ENCODE results near the gene GPX4.

The GPX4 gene, protein sequence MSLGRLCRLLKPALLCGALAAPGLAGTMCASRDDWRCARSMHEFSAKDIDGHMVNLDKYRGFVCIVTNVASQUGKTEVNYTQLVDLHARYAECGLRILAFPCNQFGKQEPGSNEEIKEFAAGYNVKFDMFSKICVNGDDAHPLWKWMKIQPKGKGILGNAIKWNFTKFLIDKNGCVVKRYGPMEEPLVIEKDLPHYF

DNA sequence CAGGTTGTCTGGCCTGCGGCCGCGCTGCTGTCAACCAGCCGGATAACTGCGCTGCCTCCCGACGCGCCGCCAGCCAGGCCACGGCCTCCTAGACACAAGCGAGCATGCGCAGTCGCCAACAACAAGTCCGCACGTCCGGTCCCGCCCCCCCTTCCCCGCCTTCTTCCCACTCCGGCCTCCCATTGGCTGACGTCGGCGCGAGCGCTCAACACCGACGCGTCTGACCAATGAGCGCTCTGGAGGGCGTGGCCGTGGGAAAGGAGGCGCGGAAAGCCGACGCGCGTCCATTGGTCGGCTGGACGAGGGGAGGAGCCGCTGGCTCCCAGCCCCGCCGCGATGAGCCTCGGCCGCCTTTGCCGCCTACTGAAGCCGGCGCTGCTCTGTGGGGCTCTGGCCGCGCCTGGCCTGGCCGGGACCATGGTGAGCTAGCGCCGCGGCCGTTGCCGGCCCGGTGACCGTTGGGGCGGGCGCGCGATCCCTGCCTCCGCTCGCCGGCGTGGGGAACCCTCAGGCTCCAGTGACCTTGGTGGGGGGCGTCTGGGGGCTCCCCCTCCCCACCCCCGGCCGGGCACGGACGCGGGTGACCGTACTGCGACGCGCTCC lies at the start of gene GPX4:
Gene GPX4, plus strand, starts transcription at position 287 of the 603 bp plus-strand sequence. Its CDS starts 50 bp downstream, at position 337.
- peak; percentile 99 for DNase-seq (ENCODE audit: low spot score)

DNA sequence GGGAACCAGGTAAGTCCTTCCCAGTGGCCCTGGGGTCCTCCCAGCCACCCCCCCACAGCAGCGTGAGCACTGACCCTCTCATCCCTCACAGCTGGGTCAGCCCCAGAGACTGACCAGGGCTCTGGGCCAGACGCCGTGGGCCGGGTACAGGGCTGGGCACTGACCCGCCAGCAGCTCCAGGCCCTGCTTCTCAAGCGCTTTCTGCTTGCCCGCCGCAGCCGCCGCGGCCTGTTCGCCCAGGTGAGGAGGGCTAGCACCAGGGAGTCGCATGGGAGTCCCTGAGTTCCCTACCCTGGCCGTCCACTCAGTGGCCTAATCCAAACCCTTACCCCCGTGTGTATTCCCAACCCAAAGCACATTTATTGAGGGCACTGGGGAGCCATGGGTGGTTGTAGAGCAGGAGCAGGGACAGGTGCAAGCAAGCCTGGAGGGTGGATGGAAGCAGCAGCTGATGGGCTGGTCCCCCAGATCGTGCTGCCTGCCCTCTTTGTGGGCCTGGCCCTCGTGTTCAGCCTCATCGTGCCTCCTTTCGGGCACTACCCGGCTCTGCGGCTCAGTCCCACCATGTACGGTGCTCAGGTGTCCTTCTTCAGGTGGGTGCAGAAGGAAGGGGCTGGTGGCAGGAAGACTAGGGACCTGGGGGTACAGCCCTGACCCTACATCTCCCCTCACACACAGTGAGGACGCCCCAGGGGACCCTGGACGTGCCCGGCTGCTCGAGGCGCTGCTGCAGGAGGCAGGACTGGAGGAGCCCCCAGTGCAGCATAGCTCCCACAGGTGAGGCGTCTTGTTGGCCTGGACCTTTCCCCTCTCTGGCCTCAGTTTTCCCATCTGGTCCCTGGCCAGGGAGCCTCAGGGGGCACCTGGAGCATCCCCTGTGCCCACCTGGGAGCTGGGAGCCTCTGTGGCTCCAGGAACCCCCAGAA lies 49.4 kb upstream of the GPX4 start:
- no peak for DNase-seq (ENCODE audit: low spot score)

- no peak for DNase-seq (ENCODE audit: low spot score)
These were observed 48.8 kb upstream of the GPX4 start for GRCh38 chr19:1055028-1055425.

DNA sequence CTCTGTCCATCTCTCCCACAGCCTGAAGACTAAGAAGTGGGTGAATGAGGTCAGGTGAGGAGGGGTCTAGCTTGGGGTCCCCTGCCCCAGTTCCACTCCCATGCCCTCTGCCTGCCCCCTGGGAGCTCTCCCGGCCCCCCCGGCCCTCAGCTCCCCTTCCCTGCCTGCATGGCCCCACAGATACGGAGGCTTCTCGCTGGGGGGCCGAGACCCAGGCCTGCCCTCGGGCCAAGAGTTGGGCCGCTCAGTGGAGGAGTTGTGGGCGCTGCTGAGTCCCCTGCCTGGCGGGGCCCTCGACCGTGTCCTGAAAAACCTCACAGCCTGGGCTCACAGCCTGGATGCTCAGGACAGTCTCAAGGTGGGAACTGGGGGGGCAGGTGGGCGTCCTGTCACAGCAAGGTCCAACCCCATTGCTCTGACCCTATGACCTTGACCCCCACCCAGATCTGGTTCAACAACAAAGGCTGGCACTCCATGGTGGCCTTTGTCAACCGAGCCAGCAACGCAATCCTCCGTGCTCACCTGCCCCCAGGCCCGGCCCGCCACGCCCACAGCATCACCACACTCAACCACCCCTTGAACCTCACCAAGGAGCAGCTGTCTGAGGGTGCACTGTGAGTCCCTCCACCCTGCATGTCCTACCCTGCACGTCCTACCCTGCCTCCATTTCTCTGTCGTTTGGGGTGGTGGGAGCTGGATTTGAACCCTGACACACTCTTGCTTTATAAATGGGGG lies 47.7 kb upstream of the GPX4 start:
- DNase-seq (ENCODE audit: low spot score), result no peak

DNA sequence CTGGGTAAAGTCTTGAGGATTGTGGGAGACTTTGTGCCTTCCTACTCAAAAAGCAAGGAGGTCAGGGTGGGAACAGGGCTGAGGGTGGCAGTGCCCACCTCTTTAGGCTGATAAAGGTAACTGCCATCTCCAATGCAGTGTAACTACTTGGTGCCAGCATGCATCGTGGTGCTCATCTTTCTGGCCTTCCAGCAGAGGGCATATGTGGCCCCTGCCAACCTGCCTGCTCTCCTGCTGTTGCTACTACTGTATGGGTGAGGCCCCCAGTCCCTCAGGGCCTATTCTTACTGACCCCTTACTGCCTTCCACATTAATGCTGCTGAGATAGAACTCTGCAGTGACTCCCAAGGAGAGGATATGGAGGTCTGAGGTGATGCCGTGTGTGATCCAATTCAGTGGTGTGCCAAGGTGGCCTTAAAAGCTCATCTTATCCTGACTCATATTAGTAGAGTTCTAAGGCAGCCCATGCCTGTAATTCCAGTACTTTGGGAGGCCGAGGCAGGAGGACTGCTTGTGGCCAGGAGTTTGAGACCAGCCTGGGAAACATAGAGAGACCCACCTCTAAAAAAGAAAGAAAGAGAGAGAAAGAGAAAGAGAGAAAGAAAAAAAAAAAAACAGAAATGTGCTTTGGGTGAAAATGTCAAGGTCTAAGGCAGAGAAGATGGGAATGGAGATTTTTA lies 46.5 kb upstream of the GPX4 start:
- DNase-seq (ENCODE audit: low spot score), result no peak

- DNase-seq (ENCODE audit: low spot score), result no peak
These were observed 45.7 kb upstream of the GPX4 start for GRCh38 chr19:1058112-1058511.

DNA sequence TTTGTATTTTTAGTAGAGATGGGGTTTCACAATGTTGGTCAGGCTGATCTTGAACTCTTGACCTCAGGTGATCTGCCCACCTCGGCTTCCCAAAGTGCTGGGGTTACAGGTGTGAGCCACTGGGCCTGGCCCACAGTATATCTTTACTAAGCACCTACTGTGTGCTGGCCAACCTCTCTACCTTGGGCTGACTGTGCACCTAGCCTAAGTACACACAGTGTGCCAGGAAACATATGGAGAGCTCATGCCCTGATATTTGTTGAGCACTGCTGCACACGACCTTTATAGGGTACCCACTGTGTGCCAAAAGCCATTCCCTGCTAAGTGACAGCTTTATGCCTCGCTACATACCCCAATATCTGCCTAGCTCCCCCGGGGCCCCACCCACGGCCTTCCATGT lies 43.1 kb upstream of the GPX4 start:
- DNase-seq (ENCODE audit: low spot score), result no peak

GRCh38 chr19:1061987-1062386 lies 41.8 kb upstream of the GPX4 start:
- DNase-seq (ENCODE audit: low spot score), result no peak

- DNase-seq (ENCODE audit: low spot score), result no peak
These were observed 41.3 kb upstream of the GPX4 start for GRCh38 chr19:1062387-1063029.

- no peak for DNase-seq (ENCODE audit: low spot score)
These were observed 40.5 kb upstream of the GPX4 start for GRCh38 chr19:1063030-1063908.

DNA sequence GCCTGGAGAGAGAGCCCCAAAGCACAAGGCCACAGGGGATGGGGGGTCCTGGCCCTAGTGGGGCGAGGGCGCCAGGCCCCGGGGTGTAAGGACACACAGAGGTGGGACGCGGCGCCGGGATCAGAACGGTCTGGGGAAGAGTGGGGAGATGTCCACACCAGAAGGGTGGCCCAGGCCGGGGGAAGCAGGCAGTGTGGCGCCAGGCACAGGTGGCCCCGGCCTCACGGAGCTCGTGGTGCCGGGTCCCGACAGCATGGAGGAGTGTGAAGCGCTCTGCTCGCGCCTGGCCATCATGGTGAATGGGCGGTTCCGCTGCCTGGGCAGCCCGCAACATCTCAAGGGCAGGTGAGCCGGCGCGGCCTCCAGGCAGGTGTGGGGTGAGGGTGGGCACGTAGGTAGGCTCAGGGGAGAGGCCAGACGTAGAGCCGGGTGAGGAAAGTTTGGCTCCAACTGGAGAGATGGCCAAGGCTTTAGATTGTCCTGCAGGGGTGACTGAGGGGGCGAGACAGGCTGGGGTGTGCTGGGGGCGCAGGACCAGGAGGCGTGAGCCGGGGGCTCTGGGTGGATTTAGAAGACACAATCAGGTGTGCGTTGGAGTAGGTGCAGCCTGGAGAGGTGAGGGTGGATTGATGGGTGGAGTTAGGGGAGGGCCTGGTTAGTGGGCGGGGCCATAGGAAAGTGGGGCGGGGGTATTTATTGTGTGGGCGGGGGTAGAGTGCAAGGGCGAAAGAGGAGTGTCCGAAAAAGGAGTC lies 39.7 kb upstream of the GPX4 start:
- DNase-seq (ENCODE audit: low spot score), result no peak

GRCh38 chr19:1064661-1065605 lies 38.9 kb upstream of the GPX4 start:
- DNase-seq (ENCODE audit: low spot score), result peak; percentile 77

- DNase-seq (ENCODE audit: low spot score), result no peak
These were observed 38.1 kb upstream of the GPX4 start for GRCh38 chr19:1065606-1066109.

- DNase-seq (ENCODE audit: low spot score), result no peak
These were observed 37.5 kb upstream of the GPX4 start for GRCh38 chr19:1066251-1066747.

- no peak for DNase-seq (ENCODE audit: low spot score)
These were observed 37.0 kb upstream of the GPX4 start, which contains the start of gene ARHGAP45 for GRCh38 chr19:1066748-1067340. Gene ARHGAP45 (plus strand): TSS chr19:1067167. CDS start chr19:1067406, 239 bp downstream.

DNA sequence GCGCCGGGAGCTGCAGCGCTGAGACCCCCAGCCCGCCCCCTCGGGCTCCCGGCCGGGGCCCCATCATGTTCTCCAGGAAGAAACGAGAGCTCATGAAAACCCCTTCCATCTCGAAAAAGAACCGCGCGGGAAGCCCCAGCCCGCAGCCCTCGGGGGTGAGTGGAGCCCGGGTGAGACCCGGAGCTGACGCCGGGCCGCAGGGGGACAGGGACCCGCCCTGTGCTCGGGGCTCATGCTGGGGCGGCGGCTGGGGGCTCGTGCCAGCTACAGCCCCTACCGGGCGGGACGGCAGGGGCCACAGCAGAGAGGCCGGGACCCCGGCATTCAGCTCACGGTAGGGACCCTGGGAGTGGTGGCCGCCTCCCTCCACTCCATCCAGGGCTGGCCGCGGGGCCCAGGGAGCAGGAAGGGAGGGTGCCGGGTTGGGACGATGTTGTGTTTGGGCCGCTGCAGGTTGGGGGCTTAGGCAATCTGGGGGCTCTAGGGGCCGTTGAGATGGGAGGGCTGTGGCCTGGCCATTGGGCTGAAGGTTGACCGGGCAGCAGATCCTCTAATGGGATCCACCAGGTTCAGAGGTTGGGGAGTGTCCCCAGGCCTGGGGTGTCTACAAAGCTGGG lies 36.3 kb upstream of the GPX4 start:
- DNase-seq (ENCODE audit: low spot score), result no peak

All from hepatic stellate cell (primary cell).